OCI-LY3 (cell line): ENCODE measurements around the gene ABLIM2.

Experiments
- CTCF ChIP-seq: fragments of 200-600, 300-600 bp; sonication (generic); IDR thresholded peaks from 2 replicates; pipeline ENCODE4 v1.5.1; 2014; ENCODE audit warnings: antibody characterized with exemption, low read length, low read depth
- EZH2phosphoT487 ChIP-seq: fragments of 200-600 bp; shearing (Covaris generic); IDR thresholded peaks from 2 replicates; pipeline ENCODE4 v1.6.1; 2018; ENCODE audit warnings: antibody characterized with exemption, mixed run types, low read depth

- TF ChIP-seq CTCF (no peak), EZH2phosphoT487 (no peak)
These were observed 75.4 kb downstream of the ABLIM2 start for GRCh38 chr4:8083086-8083825.
